GM18526 (cell line): ENCODE results near the gene TMEFF2.

Source experiments
- POLR2A ChIP-seq: IDR thresholded peaks from 3 replicates; pipeline ENCODE4 v1.6.1; 2011; ENCODE audit not compliant: insufficient read length; ENCODE audit errors: extremely low read depth

TMEFF2 gene

GRCh38 chr2:192122946-192123345, 71.8 kb downstream of the TMEFF2 start:
- TF ChIP-seq POLR2A: no peak

GRCh38 chr2:192122141-192122540, 72.6 kb downstream of the TMEFF2 start:
- TF ChIP-seq POLR2A: no peak

GRCh38 chr2:192119536-192119935, 75.2 kb downstream of the TMEFF2 start:
- TF ChIP-seq POLR2A: no peak

- no peak for TF ChIP-seq POLR2A
These were observed 77.0 kb downstream of the TMEFF2 start for GRCh38 chr2:192117705-192118104.

- no peak for TF ChIP-seq POLR2A
These were observed 95.0 kb downstream of the TMEFF2 start for GRCh38 chr2:192099742-192100141.

GRCh38 chr2:192098814-192099491, 95.8 kb downstream of the TMEFF2 start:
- no peak for TF ChIP-seq POLR2A

- TF ChIP-seq POLR2A: no peak
These were observed 103.3 kb downstream of the TMEFF2 start for GRCh38 chr2:192091476-192091875.

- no peak for TF ChIP-seq POLR2A
These were observed 103.8 kb downstream of the TMEFF2 start for GRCh38 chr2:192090911-192091310.

- no peak for TF ChIP-seq POLR2A
These were observed 107.3 kb downstream of the TMEFF2 start for GRCh38 chr2:192087398-192087958.

GRCh38 chr2:192082121-192082520, 112.6 kb downstream of the TMEFF2 start:
- no peak for TF ChIP-seq POLR2A

- no peak for TF ChIP-seq POLR2A
These were observed 120.9 kb downstream of the TMEFF2 start for GRCh38 chr2:192073878-192074277.

GRCh38 chr2:192072778-192073177, 122.0 kb downstream of the TMEFF2 start:
- TF ChIP-seq POLR2A: no peak

GRCh38 chr2:192072261-192072660, 122.5 kb downstream of the TMEFF2 start:
- no peak for TF ChIP-seq POLR2A

GRCh38 chr2:192070099-192070498, 124.6 kb downstream of the TMEFF2 start:
- TF ChIP-seq POLR2A: no peak

- no peak for TF ChIP-seq POLR2A
These were observed 125.3 kb downstream of the TMEFF2 start for GRCh38 chr2:192069417-192069816.

GRCh38 chr2:192068966-192069365, 125.8 kb downstream of the TMEFF2 start:
- TF ChIP-seq POLR2A: no peak

GRCh38 chr2:192067631-192068030, 127.1 kb downstream of the TMEFF2 start:
- no peak for TF ChIP-seq POLR2A
